HUES48 (cell line): ENCODE measurements around the gene PRPF8.

Experiments
- H3K27ac ChIP-seq: one replicate; pipeline ENCODE4 v1.7.0; 2013; ENCODE audit warnings: low read depth, low read length, inconsistent platforms
- H3K27me3 ChIP-seq: 2 replicates; pipeline ENCODE4 v1.6.1; 2013; ENCODE audit warnings: mild to moderate bottlenecking, low read length; ENCODE audit not compliant: control insufficient read depth, insufficient read depth
- H3K36me3 ChIP-seq: 2 replicates; pipeline ENCODE4 v1.6.1; 2013; ENCODE audit warnings: low read length; ENCODE audit not compliant: control insufficient read depth, insufficient read depth
- H3K4me1 ChIP-seq: 2 replicates; pipeline ENCODE4 v1.6.1; 2013; ENCODE audit warnings: mild to moderate bottlenecking, low read length; ENCODE audit not compliant: control insufficient read depth, insufficient read depth
- H3K4me3 ChIP-seq: 2 replicates; pipeline ENCODE4 v1.5.1; 2013; ENCODE audit warnings: mild to moderate bottlenecking, low read depth, low read length
- H3K9ac ChIP-seq: 2 replicates; pipeline ENCODE4 v1.6.1; 2013; ENCODE audit warnings: mild to moderate bottlenecking, low read depth, low read length, moderate library complexity
- H3K9me3 ChIP-seq: 2 replicates; pipeline ENCODE4 v1.6.1; 2013; ENCODE audit warnings: low read length; ENCODE audit not compliant: control insufficient read depth, insufficient read depth

PRPF8 gene

DNA sequence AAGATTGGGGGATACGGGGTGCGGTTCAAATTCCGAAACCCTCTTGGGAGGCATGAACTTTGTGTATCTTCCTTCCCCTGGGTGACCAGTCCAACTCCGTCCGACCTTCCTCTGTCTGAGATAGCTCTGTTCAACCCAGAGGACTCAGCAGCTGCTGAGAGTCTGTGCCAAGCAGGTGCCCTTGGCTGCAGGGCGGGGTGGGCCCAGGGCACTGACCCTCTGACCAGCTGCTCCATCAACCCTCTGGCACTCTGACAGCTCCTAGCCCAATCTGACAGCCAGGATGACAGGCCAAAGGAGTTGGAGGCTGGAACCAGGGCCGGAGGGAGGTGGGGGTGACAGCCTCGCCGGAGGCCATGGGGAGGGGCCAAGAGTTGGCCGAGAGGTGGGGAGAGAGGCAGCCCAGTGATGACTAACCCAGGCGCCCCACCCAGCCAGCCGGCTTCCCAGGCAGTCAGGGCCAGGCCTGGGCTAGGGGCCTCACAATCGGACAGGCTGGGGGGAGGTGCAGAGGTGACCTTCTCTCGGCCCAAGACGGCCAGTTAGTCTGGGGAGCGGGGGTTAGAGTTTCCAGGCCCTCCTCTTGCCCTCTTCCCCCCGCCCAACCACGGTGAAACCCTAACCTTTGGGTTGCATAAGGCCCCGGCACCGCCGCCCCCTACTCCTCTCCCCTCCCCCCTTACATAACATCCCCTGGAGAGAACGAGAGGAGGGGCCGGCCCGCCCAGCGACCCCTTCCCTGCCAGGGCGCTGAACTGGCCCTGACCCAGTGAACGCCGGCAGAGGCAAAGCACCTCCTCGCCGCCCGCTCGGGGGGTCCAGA lies 30.5 kb upstream of the PRPF8 start:
- Histone ChIP-seq H3K4me1 (peaks cover 19% of the 10 kb centered on the region), H3K27me3 (no peaks in the 10 kb centered on the region), H3K27ac (peak overlapping the region; percentile 85), H3K9me3 (no peaks in the 10 kb centered on the region), H3K9ac (no peak overlapping the region), H3K4me3 (peak overlapping the region; percentile 82), H3K36me3 (peaks cover 15% of the 10 kb centered on the region; the same call in 1 of the 2 replicates)

DNA sequence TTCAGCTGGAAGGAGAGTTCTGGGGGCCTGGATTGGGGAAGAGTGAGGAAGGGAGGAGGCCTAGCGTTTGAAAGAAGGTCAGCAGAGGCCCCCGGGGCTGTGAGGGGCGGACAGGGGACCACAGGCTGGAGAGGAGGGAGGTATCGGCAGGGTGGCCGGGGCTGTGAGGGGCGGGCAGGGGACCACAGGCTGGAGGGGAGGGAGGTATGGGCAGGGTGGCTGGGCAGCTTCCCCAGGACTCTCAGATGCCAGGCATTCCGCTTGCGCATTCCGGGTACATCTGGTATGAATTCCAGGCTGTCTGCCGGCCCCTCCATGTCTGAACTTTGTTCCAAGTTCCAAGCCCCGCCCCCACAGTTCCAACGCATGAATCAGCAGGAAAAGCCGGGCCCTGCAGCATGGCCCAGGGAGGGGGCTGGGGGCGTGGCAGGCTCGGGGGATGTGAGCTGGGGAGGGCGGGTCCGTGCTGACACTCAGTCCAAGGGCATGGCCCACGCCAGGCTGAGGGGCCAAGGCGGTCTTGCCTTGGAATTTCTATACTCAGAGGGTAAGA lies 29.8 kb upstream of the PRPF8 start:
- H3K4me1 ChIP-seq: peaks cover 19% of the 10 kb centered on the region
- H3K9ac ChIP-seq: peak overlapping the region; percentile 15; the same call in 1 of the 2 replicates
- peak overlapping the region; percentile 85 for H3K27ac ChIP-seq
- H3K9me3 ChIP-seq: no peaks in the 10 kb centered on the region
- peaks cover 15% of the 10 kb centered on the region; the same call in 1 of the 2 replicates for H3K36me3 ChIP-seq
- H3K4me3 ChIP-seq: peak overlapping the region; percentile 82
- no peaks in the 10 kb centered on the region for H3K27me3 ChIP-seq

DNA sequence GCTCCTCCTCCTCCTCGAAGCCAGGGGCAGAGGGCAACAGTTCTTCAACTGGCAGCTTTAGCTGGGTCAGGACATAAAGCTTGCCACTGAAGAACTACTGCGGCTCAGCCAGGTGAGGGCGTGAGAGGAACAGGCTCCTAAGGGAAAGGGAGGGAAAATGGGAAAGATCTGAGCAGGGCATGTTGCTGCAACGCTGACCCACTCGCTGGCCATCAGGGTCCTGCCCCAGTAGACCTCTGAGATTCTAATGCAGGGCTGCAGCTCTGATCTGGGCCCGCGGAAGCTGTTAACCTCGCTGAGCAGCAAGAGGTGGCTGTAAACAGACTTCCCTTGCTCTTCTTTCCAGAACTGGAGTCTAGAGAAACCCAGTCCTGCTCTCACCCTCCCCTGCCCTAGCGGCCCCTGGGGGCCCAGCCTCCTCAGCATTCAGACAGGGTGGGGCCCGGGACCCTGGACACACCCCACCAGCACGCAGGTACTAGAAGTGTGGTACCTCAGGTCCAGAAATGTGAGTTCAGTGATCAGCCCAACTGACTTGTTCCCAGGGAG lies 29.3 kb upstream of the PRPF8 start:
- Histone ChIP-seq H3K9ac (peak overlapping the region; percentile 15; the same call in 1 of the 2 replicates), H3K27me3 (0 out of 2 replicates have a peak, but pooled peaks cover 3% of the 10 kb centered on the region), H3K4me1 (peaks cover 22% of the 10 kb centered on the region), H3K9me3 (no peaks in the 10 kb centered on the region), H3K27ac (peak overlapping the region; percentile 73), H3K36me3 (peaks cover 15% of the 10 kb centered on the region; the same call in 1 of the 2 replicates), H3K4me3 (peak overlapping the region; percentile 82)

DNA sequence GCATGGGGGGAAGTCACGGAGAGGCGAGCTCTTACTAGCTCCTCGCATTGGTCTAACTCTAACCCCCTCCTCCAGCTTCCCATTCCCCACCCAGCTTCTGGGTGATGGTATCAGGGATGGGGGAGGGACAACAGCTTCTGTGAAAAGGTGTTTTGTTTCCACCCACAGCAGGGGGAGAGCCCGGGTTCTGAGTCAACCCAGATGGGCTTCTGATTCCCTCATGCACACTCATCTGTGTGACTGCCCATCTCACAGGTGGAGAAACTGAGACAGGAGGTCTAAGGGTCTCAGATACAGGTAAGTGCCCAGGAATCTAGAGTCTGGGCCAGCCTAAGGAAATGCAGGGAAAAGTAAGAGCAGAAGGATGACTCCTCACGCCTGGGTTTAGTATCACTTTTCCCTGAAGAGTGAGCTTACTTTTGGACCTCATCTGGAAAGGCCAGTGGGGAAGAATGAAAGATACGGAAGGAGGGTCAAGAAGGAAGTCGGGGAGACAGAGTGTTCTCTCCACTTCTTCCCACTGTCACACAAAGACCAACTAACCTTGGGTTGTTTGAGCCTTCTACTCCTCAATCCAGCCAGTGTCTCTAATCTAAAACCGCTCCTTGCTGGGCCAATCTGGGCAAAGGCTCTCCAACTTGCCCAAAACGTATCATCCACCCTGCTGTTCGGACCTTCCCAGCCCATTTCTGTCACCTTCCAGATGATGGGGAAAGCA lies 28.7 kb upstream of the PRPF8 start:
- peaks cover 15% of the 10 kb centered on the region; the same call in 1 of the 2 replicates for H3K36me3 ChIP-seq
- peak overlapping the region; percentile 82 for H3K4me3 ChIP-seq
- H3K9ac ChIP-seq: no peak overlapping the region
- 0 out of 2 replicates have a peak, but pooled peaks cover 3% of the 10 kb centered on the region for H3K27me3 ChIP-seq
- H3K4me1 ChIP-seq: peaks cover 22% of the 10 kb centered on the region
- H3K9me3 ChIP-seq: no peaks in the 10 kb centered on the region
- H3K27ac ChIP-seq: no peak overlapping the region

DNA sequence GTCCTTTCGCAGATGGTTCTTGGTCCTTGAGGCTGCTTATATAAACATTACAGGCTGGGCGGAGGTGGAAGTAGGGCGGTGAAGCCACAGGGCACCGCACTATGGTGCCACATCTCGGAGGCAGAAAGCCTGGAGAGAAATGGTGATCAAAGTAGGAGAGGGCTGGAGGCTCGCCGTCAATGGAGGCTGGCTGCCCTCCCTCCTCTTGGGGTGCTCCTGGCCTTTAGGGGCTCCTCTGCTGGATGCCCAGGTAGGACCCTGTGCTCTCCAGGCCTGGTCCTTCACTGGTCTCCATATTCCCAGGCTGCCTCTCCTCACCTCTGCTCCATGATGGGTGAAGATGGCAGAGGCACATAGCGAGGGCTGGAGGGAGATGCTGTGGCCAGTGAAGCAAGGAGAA lies 27.6 kb upstream of the PRPF8 start:
- Histone ChIP-seq H3K27me3 (0 out of 2 replicates have a peak, but pooled peaks cover 3% of the 10 kb centered on the region), H3K27ac (no peak overlapping the region), H3K9ac (no peak overlapping the region), H3K4me3 (no peak overlapping the region), H3K4me1 (peaks cover 17% of the 10 kb centered on the region), H3K36me3 (peaks cover 15% of the 10 kb centered on the region; the same call in 1 of the 2 replicates), H3K9me3 (no peaks in the 10 kb centered on the region)

DNA sequence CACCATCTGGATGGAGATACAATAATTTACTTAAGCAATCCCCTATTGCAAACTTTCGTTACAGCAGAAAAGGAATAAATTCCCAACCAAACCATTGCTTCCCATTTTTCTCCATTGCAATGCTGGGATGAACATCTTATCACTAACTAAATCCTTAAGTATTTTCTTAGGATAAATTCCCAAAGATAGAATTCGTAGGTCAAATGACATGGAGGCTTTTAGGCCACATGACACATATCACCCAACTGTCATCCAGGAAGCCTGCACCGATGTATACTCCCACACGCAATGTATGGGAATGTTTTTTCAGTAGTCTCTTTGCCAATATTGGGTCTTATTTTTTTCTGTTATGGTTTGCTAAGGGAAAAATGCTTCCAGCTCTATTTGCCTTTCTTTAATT lies 27.1 kb upstream of the PRPF8 start:
- Histone ChIP-seq H3K9me3 (no peaks in the 10 kb centered on the region), H3K27ac (no peak overlapping the region), H3K36me3 (peaks cover 15% of the 10 kb centered on the region; the same call in 1 of the 2 replicates), H3K4me3 (no peak overlapping the region), H3K9ac (no peak overlapping the region), H3K27me3 (0 out of 2 replicates have a peak, but pooled peaks cover 3% of the 10 kb centered on the region), H3K4me1 (peaks cover 17% of the 10 kb centered on the region)

DNA sequence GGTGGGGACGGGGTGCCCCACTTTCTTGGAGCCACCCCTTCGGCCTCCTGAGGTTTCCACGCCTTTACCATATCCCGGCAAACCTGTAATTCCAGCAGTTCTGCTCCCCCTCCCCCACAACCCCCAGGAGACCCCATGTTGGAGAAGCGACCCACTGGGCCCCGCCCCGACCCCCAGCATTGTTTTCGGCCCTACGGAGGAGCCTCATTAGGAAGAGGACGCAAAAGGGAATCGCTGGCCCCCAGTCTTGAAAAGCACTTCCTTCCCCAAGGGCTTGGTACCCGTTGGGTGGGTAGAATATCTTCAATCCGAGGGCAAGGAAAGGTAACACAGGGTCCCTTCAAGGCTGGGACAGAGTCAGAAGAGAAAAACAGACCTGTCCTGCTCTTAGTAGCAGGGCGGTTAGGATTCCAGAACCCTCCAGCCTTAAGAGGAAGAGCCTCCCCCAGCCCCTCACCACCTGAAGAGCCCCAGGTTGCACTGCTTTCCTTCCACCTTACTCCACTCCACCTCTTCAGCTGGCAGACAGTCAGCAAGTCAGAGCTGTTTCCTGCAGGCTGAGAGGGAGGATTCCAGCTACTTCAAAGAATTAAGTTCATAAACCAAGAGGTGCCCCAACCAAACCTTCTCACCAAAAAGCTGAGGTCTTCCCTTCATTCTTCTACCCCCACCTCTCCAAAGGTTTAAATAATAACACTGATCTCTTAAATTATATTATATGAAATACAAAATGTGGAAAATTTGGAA lies 26.3 kb upstream of the PRPF8 start:
- 0 out of 2 replicates have a peak, but pooled peaks cover 3% of the 10 kb centered on the region for H3K27me3 ChIP-seq
- peaks cover 15% of the 10 kb centered on the region; the same call in 1 of the 2 replicates for H3K36me3 ChIP-seq
- peak overlapping the region; percentile 71 for H3K4me3 ChIP-seq
- H3K9me3 ChIP-seq: no peaks in the 10 kb centered on the region
- H3K9ac ChIP-seq: no peak overlapping the region
- H3K27ac ChIP-seq: no peak overlapping the region
- peaks cover 17% of the 10 kb centered on the region for H3K4me1 ChIP-seq

DNA sequence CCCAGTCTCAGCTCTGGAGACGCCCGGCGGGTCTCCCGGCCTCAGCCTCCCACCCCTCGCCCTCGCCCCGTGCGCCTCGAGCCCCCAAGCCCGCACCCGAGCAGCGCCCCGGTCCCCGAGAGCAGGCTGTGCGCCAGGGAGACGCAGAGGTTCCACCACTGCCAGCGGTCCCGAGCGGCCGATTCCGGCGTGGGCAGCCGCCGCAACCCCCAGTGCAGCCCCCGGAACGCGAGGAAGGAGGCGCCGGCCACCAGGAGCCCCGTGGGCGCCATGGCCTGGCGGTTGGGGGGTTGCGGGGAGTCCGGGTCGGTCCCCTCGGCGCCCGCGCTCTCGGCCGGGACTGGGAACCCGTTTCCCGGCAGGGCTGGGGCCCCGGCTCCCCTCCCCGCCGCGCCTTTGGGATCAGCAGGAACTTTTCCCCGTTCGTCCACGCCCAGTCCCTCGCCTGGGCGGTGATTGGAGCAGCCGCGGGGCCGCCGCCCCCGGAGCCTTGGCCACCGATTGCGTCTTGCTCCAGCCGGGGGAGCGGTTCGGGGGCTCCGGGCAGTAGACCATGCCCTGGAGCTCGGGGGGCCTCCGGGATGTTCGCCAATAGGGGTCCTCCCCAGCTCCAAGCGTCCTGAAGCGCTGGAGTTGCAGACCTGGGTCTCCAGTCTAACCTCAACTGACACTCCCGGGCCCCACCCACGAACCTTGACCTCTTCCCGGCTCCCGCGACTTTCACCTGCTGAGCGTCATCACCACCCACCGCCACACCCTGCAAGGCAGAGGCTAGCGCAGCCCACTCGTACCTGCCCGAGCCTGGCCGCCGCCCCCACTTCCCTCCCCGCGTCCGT lies 25.5 kb upstream of the PRPF8 start, which contains the start of gene TLCD2:
TLCD2 (minus strand) TSS at position 407 of the 836 bp plus-strand sequence; CDS start at position 272, 135 bp downstream.
- Histone ChIP-seq H3K9ac (no peak within 1 kb of the TSS), H3K9me3 (no peaks in the 10 kb centered on the region), H3K27ac (no peak within 1 kb of the TSS), H3K36me3 (peaks cover 15% of the 10 kb centered on the region; the same call in 1 of the 2 replicates), H3K4me1 (peaks cover 17% of the 10 kb centered on the region), H3K4me3 (peak within 1 kb of the TSS; percentile 71), H3K27me3 (0 out of 2 replicates have a peak, but pooled peaks cover 3% of the 10 kb centered on the region)

DNA sequence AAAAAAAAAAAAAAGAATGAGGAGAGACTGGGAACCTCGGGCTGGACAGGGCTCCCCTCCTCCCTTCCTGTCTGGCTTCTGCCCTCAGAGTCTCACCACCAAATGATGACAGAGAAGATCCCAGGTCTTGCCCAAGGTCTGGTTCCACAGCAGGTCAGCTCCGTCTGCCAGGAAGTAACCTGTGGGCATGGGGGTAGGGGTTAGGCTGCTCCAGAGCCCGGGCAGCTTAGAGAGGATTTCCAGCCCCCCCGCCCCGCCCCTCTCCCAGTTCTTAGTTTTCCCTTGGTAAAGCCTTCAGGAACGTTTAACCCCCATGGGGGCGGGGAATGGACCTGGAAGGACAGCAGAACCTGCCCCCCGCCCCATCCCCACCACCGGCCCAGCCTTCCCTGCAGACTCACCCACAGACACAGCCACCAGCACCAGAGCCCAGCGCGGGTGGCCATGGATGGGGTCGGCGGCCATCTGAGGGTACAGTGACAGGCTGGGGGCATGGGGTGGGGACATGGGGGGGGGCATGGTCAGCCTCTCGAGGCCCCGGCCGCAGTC lies 24.8 kb upstream of the PRPF8 start:
- Histone ChIP-seq H3K27ac (no peak overlapping the region), H3K9me3 (no peaks in the 10 kb centered on the region), H3K9ac (no peak overlapping the region), H3K4me3 (peak overlapping the region; percentile 71; the same call in 1 of the 2 replicates), H3K36me3 (peaks cover 15% of the 10 kb centered on the region; the same call in 1 of the 2 replicates), H3K4me1 (peaks cover 17% of the 10 kb centered on the region), H3K27me3 (0 out of 2 replicates have a peak, but pooled peaks cover 3% of the 10 kb centered on the region)
